GM20000 (cell line): ENCODE results near the gene CADPS.

Source experiments
- DNase-seq: peaks from one replicate; pipeline ENCODE4 v3.0.0; 2012; ENCODE audit warnings: low spot score
- CTCF ChIP-seq: IDR thresholded peaks from 2 replicates; pipeline ENCODE4 v1.5.1; 2012; ENCODE audit warnings: mild to moderate bottlenecking, control low read depth; ENCODE audit errors: extremely low read depth, missing control alignments

The CADPS gene

GRCh38 chr3:62467966-62468722 is 407.1 kb downstream of the CADPS start:
- TF ChIP-seq CTCF = no peak
- no peak for DNase-seq

- no peak for TF ChIP-seq CTCF
- DNase-seq = no peak
These were observed 412.4 kb downstream of the CADPS start for GRCh38 chr3:62462788-62463187.

GRCh38 chr3:62462104-62462762 is 413.0 kb downstream of the CADPS start:
- DNase-seq = no peak
- no peak for TF ChIP-seq CTCF

GRCh38 chr3:62454916-62455315 is 420.3 kb downstream of the CADPS start:
- DNase-seq = no peak
- TF ChIP-seq CTCF = no peak

GRCh38 chr3:62453448-62453847 is 421.8 kb downstream of the CADPS start:
- DNase-seq = no peak
- TF ChIP-seq CTCF = no peak

GRCh38 chr3:62451211-62451887 is 423.9 kb downstream of the CADPS start:
- TF ChIP-seq CTCF = no peak

GRCh38 chr3:62446337-62446940 is 428.8 kb downstream of the CADPS start:
- DNase-seq = no peak
- TF ChIP-seq CTCF = no peak

More at GRCh38 chr3:62451211-62451887, 423.9 kb downstream of the CADPS start:
- no peak for DNase-seq
